ENCODE measurements around the gene RTN4RL2.

RTN4RL2 gene

DNA sequence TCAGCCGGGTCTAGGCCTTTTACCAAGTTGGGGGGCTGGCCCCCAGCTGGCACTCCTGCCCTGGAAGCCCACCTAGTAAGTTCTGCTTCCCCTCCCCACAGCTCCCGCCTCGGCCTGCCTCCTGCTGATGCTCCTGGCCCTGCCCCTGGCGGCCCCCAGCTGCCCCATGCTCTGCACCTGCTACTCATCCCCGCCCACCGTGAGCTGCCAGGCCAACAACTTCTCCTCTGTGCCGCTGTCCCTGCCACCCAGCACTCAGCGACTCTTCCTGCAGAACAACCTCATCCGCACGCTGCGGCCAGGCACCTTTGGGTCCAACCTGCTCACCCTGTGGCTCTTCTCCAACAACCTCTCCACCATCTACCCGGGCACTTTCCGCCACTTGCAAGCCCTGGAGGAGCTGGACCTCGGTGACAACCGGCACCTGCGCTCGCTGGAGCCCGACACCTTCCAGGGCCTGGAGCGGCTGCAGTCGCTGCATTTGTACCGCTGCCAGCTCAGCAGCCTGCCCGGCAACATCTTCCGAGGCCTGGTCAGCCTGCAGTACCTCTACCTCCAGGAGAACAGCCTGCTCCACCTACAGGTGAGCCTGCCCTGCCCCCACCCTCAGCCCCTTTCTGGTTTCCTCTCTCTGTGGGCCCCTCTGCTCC is 7.3 kb downstream of the RTN4RL2 start:
- no peaks in the 10 kb centered on the region for H3K36me3 ChIP-seq (ENCODE audit: low read depth)
- H3K4me3 ChIP-seq (ENCODE audit: severe bottlenecking): no peak overlapping the region
- no peaks in the 10 kb centered on the region for H3K27me3 ChIP-seq (ENCODE audit: insufficient read depth, poor library complexity, severe bottlenecking)
- H3K4me1 ChIP-seq (ENCODE audit: insufficient read depth, poor library complexity, severe bottlenecking): no peaks in the 10 kb centered on the region
- ATAC-seq (ENCODE audit: low read depth) (no peak), DNase-seq (ENCODE audit: low spot score) (no peak)
- TF ChIP-seq, protein P1, sequence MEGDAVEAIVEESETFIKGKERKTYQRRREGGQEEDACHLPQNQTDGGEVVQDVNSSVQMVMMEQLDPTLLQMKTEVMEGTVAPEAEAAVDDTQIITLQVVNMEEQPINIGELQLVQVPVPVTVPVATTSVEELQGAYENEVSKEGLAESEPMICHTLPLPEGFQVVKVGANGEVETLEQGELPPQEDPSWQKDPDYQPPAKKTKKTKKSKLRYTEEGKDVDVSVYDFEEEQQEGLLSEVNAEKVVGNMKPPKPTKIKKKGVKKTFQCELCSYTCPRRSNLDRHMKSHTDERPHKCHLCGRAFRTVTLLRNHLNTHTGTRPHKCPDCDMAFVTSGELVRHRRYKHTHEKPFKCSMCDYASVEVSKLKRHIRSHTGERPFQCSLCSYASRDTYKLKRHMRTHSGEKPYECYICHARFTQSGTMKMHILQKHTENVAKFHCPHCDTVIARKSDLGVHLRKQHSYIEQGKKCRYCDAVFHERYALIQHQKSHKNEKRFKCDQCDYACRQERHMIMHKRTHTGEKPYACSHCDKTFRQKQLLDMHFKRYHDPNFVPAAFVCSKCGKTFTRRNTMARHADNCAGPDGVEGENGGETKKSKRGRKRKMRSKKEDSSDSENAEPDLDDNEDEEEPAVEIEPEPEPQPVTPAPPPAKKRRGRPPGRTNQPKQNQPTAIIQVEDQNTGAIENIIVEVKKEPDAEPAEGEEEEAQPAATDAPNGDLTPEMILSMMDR (IDR thresholded peaks at IDR 0.05; ENCODE audit: poor library complexity, severe bottlenecking): no peak
- H3K9me3 ChIP-seq (ENCODE audit: severe bottlenecking): no peaks in the 10 kb centered on the region
- no peak overlapping the region for H3K27ac ChIP-seq (ENCODE audit: poor library complexity, severe bottlenecking)

DNA sequence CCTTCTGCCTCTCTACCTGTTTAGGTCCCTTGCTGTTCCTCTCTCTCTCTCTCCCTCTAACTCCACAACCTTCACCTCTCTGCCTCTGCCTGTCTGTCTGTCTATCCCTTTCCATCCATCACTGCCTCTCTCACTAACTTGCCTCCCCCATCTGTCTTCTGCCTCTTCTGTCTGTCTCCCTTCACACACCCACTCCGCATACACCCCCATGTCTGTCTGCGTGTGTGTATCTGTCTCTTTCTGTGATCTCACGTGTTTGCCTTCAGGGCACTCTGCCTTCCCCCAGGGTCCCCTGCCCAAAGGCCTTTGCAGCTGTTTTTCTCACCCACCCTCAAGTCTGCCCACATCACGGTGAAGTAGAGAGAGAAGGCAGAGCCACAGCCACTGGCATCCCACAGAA is 7.9 kb downstream of the RTN4RL2 start:
- Histone ChIP-seq H3K9me3 (ENCODE audit: severe bottlenecking) (no peaks in the 10 kb centered on the region), H3K4me3 (ENCODE audit: severe bottlenecking) (no peak overlapping the region), H3K27ac (ENCODE audit: poor library complexity, severe bottlenecking) (no peak overlapping the region), H3K36me3 (ENCODE audit: low read depth) (no peaks in the 10 kb centered on the region), H3K4me1 (ENCODE audit: insufficient read depth, poor library complexity, severe bottlenecking) (no peaks in the 10 kb centered on the region), H3K27me3 (ENCODE audit: insufficient read depth, poor library complexity, severe bottlenecking) (no peaks in the 10 kb centered on the region)
- ATAC-seq (ENCODE audit: low read depth) (no peak), DNase-seq (ENCODE audit: low spot score) (no peak)
- TF ChIP-seq, protein P1 (IDR thresholded peaks at IDR 0.05; ENCODE audit: poor library complexity, severe bottlenecking): no peak

DNA sequence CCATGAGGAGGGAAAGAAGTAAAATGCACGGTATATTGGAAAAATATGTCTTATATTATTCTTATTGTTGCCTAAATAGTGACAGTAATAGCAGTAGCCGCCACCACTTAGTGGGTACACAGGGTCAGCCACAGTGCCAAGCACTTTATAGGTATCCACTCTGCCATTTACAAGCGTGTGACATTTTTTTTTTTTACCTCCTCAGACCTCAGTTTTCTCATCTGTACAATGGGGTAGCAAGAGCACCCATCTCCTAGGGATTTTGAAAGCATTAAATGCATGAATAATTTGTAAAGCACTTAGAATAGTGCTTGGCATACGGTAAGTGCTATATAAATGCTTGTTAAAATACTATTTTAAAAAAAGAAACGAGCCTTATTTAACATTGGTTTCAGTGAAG is 8.9 kb downstream of the RTN4RL2 start:
- H3K27me3 ChIP-seq (ENCODE audit: insufficient read depth, poor library complexity, severe bottlenecking): no peaks in the 10 kb centered on the region
- no peak for ATAC-seq (ENCODE audit: low read depth)
- no peak for DNase-seq (ENCODE audit: low spot score)
- TF ChIP-seq, protein P1 (IDR thresholded peaks at IDR 0.05; ENCODE audit: poor library complexity, severe bottlenecking): no peak
- no peaks in the 10 kb centered on the region for H3K36me3 ChIP-seq (ENCODE audit: low read depth)
- no peaks in the 10 kb centered on the region for H3K9me3 ChIP-seq (ENCODE audit: severe bottlenecking)
- no peak overlapping the region for H3K27ac ChIP-seq (ENCODE audit: poor library complexity, severe bottlenecking)
- no peaks in the 10 kb centered on the region for H3K4me1 ChIP-seq (ENCODE audit: insufficient read depth, poor library complexity, severe bottlenecking)
- no peak overlapping the region for H3K4me3 ChIP-seq (ENCODE audit: severe bottlenecking)

DNA sequence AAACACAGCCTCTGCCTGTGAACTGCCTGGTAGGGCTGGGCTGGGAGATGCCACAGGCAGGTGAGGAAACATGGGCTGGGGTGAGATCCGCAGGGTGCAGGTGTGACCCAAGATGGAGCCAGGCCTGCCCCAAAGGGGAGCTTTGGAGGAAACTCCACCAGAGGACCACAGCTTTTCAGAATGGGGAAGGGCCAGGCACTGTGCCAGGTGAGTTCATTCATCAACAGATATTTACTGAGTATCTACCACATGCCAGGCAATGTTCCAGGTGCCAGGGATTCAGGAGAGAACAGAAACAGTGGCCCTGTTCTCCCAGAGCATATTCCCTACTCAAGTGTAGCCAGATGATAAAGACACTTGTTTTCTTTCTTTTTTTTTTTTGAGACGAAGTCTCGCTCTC is 11.2 kb downstream of the RTN4RL2 start:
- no peak for ATAC-seq (ENCODE audit: low read depth)
- Histone ChIP-seq H3K27me3 (ENCODE audit: insufficient read depth, poor library complexity, severe bottlenecking) (peaks cover under 1% of the 10 kb centered on the region), H3K9me3 (ENCODE audit: severe bottlenecking) (no peaks in the 10 kb centered on the region), H3K4me3 (ENCODE audit: severe bottlenecking) (no peak overlapping the region), H3K36me3 (ENCODE audit: low read depth) (no peaks in the 10 kb centered on the region), H3K4me1 (ENCODE audit: insufficient read depth, poor library complexity, severe bottlenecking) (no peaks in the 10 kb centered on the region), H3K27ac (ENCODE audit: poor library complexity, severe bottlenecking) (no peak overlapping the region)
- DNase-seq (ENCODE audit: low spot score): no peak
- TF ChIP-seq, protein P1 (IDR thresholded peaks at IDR 0.05; ENCODE audit: poor library complexity, severe bottlenecking): no peak

DNA sequence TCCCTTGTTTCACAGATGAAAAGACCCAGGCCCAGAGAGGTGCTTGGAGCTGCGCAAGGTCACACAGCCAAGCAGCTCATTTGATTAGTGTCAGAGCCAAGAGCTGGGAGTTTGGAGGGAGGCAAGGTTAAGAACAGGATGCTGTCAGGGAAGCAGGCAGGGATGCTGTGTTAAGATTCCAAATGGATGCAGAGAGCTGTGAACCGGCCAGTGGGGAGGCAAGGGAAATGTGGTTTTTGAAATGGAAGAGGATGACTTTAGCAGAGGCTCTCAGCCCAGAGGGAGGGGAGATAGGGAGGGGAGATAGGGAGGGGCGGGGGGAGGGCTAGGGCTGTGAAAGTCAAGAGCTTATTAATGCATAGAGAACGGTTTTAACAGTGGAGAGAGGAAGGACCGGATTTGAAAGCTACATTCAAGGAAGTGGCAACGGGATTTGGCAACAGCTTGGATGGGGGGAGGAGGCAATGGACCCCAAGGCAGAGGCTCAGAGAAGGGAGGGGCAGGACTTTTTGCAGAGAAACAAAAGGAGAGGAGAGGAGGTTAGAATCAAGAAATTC is 13.0 kb downstream of the RTN4RL2 start:
- no peak for DNase-seq (ENCODE audit: low spot score)
- H3K27ac ChIP-seq (ENCODE audit: poor library complexity, severe bottlenecking): no peak overlapping the region
- TF ChIP-seq, protein P1 (IDR thresholded peaks at IDR 0.05; ENCODE audit: poor library complexity, severe bottlenecking): no peak

More for the DNA sequence above, 13.0 kb downstream of the RTN4RL2 start:
- Histone ChIP-seq H3K4me3 (ENCODE audit: severe bottlenecking) (no peak overlapping the region), H3K36me3 (ENCODE audit: low read depth) (no peaks in the 10 kb centered on the region), H3K27me3 (ENCODE audit: insufficient read depth, poor library complexity, severe bottlenecking) (peaks cover 6% of the 10 kb centered on the region), H3K9me3 (ENCODE audit: severe bottlenecking) (no peaks in the 10 kb centered on the region), H3K4me1 (ENCODE audit: insufficient read depth, poor library complexity, severe bottlenecking) (no peaks in the 10 kb centered on the region)
- no peak for ATAC-seq (ENCODE audit: low read depth)

Data from RWPE2 (cell line).